PFSK-1 (cell line): Measurements from ENCODE around the gene IRF4.

Experiments
- FOXP2 ChIP-seq: optimal IDR thresholded peaks from 2 replicates; pipeline ENCODE3; 2011; ENCODE audit warnings: borderline replicate concordance, control low read depth, inconsistent platforms; ENCODE audit not compliant: insufficient read depth; ENCODE audit errors: extremely low read length, extremely low read depth
- POLR2AphosphoS5 ChIP-seq: IDR thresholded peaks from 2 replicates; pipeline ENCODE4 v1.6.1; 2012; ENCODE audit warnings: low read depth, mild to moderate bottlenecking, control low read depth, low read length, moderate library complexity
- SIN3A ChIP-seq: IDR thresholded peaks from 2 replicates; pipeline ENCODE4 v1.6.1; 2012; ENCODE audit warnings: mild to moderate bottlenecking, low read length, moderate library complexity, borderline replicate concordance; ENCODE audit not compliant: insufficient read depth
- TAF1 ChIP-seq: IDR thresholded peaks from 2 replicates; pipeline ENCODE4 v1.6.1; 2012; ENCODE audit warnings: low read length, control low read depth, borderline replicate concordance; ENCODE audit not compliant: insufficient read depth
- TF ChIP-seq, protein P1 (sequence below), 2 experiments: IDR thresholded peaks; 2 replicates each; pipeline versions ENCODE4 v1.6.1 to v1.8.0; 2011 to 2012; ENCODE audit warnings: low read depth in 2 of 2, low read length in 2 of 2, control low read depth in 1 of 2, inconsistent platforms in 1 of 2, mild to moderate bottlenecking in 1 of 2, moderate library complexity in 1 of 2; ENCODE audit not compliant: insufficient read depth in 1 of 2

IRF4 gene

DNA sequence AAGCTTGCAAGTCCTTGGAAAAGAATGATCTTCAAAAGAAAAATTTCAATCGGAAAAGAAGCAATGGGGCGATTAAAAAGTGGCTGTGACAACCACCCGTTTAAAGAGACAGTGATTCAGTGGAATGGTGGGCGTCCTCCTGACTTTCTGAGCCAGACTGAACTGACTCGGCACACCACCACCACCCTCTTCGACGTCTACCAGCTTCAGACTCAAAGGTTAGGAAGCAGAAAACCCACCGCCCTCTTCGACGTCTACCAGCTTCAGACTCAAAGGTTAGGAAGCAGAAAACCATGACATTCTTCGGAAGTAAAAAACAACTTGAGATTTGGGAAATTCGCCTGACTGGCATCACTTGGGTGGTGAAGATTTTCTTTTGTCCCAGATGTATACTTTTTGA, 28.3 kb upstream of the IRF4 start:
- no peak for TF ChIP-seq SIN3A
- TF ChIP-seq TAF1: no peak
- TF ChIP-seq FOXP2: no peak
- no peak for TF ChIP-seq POLR2AphosphoS5
- TF ChIP-seq, protein P1, sequence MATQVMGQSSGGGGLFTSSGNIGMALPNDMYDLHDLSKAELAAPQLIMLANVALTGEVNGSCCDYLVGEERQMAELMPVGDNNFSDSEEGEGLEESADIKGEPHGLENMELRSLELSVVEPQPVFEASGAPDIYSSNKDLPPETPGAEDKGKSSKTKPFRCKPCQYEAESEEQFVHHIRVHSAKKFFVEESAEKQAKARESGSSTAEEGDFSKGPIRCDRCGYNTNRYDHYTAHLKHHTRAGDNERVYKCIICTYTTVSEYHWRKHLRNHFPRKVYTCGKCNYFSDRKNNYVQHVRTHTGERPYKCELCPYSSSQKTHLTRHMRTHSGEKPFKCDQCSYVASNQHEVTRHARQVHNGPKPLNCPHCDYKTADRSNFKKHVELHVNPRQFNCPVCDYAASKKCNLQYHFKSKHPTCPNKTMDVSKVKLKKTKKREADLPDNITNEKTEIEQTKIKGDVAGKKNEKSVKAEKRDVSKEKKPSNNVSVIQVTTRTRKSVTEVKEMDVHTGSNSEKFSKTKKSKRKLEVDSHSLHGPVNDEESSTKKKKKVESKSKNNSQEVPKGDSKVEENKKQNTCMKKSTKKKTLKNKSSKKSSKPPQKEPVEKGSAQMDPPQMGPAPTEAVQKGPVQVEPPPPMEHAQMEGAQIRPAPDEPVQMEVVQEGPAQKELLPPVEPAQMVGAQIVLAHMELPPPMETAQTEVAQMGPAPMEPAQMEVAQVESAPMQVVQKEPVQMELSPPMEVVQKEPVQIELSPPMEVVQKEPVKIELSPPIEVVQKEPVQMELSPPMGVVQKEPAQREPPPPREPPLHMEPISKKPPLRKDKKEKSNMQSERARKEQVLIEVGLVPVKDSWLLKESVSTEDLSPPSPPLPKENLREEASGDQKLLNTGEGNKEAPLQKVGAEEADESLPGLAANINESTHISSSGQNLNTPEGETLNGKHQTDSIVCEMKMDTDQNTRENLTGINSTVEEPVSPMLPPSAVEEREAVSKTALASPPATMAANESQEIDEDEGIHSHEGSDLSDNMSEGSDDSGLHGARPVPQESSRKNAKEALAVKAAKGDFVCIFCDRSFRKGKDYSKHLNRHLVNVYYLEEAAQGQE (IDR thresholded peaks at IDR 0.05; ENCODE audit: insufficient read depth in 1 of 2, low read depth in 2 of 2, low read length in 2 of 2): no peak

DNA sequence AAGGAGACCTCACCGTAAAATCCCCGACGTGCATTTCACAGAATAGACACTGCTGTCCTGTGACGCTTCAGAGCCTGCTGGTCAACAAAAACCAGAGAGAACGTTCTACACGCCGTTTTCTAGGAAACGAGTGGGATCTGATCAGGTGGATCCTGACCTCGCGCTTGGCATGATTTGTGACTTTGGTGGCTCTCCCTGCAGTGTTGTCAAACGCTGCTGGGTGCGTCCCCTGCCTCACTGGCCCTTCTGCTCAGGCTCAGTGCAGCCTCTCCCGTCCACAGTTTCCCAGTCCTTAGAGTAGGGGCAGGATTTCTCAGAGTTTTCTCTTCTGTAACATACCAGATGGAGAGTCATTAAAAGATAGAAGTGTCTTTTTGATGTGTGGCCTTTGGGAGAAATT, 27.6 kb upstream of the IRF4 start:
- no peak for TF ChIP-seq SIN3A
- TF ChIP-seq POLR2AphosphoS5: no peak
- no peak for TF ChIP-seq TAF1
- TF ChIP-seq, protein P1 (IDR thresholded peaks at IDR 0.05; ENCODE audit: insufficient read depth in 1 of 2, low read depth in 2 of 2, low read length in 2 of 2): no peak
- no peak for TF ChIP-seq FOXP2

DNA sequence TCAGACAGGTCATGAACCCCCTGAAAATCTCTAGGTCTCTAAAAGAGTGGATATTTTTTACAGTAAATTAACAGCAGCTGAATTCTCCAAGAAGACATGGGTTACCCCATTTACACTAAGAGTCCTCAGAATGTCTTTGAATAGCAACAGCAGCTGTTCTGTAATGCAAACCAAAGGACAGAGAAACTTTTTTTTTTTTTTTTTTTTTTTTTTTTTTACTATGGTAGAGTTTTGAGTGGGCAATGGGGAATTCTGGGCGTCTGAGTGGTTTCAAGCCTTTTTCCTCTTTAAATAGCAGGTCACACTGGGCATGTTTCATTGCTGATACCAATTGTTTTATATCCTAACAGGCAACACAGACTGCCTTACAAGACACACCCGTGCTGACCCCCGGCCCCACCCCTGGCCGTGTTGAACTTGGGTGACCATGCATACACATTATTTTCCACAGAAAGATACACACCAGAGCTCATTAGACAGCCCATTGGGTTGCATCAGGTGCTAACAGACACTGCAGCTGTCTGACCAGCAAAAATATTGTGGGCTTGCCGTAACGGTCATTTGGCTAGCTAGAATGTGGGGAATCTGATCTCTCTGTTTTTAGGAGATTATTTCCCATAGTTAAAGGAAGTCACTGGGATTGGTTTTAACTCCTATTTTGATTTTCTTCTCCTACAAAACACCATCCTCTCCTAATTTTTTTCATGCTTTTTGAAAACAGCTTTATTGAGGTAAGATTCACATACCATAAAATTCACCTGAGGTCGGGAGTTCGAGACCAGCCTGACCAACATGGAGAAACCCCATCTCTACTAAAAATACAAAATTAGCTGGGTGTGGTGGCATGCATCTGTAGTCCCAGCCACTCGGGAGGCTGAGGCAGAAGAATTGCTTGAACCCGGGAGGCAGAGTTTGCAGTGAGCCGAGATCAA, 26.7 kb upstream of the IRF4 start:
- TF ChIP-seq FOXP2 (no peak), SIN3A (no peak), POLR2AphosphoS5 (no peak), TAF1 (no peak)
- TF ChIP-seq, protein P1 (IDR thresholded peaks at IDR 0.05; ENCODE audit: insufficient read depth in 1 of 2, low read depth in 2 of 2, low read length in 2 of 2): no peak

DNA sequence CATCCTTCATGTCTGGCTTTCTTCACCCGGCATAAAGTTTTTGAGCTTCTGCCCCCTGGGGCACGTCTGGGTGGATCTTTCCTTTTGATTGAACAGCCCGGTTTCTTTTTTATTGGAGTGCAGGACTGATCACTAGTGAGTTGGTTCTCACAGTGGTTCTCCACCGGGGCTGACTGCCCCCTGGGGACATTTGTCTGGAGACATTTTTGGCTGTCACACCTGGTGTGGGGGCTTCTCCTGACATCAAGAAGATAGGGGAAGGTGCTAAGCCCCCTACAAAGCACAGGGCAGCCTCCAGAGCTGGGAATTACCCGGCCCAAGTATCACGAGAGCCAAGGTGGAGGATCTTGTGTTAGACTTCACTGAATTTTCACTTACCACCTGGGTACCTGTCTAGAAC, 25.7 kb upstream of the IRF4 start:
- no peak for TF ChIP-seq SIN3A
- TF ChIP-seq, protein P1 (IDR thresholded peaks at IDR 0.05; ENCODE audit: insufficient read depth in 1 of 2, low read depth in 2 of 2, low read length in 2 of 2): no peak
